Mucosa of descending colon (tissue), 3 donors: ENCODE data around the gene COBL. TPM values are rescaled to one million over a fixed set of nuclear protein-coding genes. Genes with fewer than 3 reads are reported as not detected.

Experiments
- ATAC-seq: fragments of 200-7000 bp; cut with Tn5 transposase; one replicate; pipeline ENCODE4 v1.9.1; 2020; ENCODE audit warnings: mild to moderate bottlenecking, moderate library complexity
- DNase-seq, 3 donors: peaks; one replicate each; pipeline ENCODE4 v3.0.0-alpha.2; 2020
- H3K36me3 ChIP-seq: fragments of 200-600 bp; one replicate; pipeline ENCODE4 v1.8.0; 2021; ENCODE audit warnings: low read depth, mild to moderate bottlenecking
- H3K4me1 ChIP-seq: fragments of 200-600 bp; one replicate; pipeline ENCODE4 v1.8.0; 2021; ENCODE audit warnings: low read depth, mild to moderate bottlenecking
- H3K4me3 ChIP-seq: fragments of 200-600 bp; one replicate; pipeline ENCODE4 v1.8.0; 2021; ENCODE audit warnings: mild to moderate bottlenecking
- H3K9me3 ChIP-seq: fragments of 200-600 bp; one replicate; pipeline ENCODE4 v1.8.0; 2021; ENCODE audit warnings: mild to moderate bottlenecking
- intact Hi-C, 2 donors: fragments of 100-400 bp; cut with DNase I in 1 of 2; cut with micrococcal nuclease in 1 of 2; formaldehyde crosslinking; loops; one replicate each; pipeline versions ENCODE4 v1.11.0 to v1.11.1; 2022; cut with DNase I, micrococcal nuclease
- total RNA-seq, 3 donors: library from RNA; stranded (reverse); fragmentation: NEBNext Ultra II Directional in 2 of 3; extraction: Animal tissue kit (Norgen Biotek cat#: 25700) in 2 of 3; gene quantifications; one replicate each; pipeline versions ENCODE4 v1.2.1 to v1.2.4, GENCODE V29; 2021 to 2023
- TF ChIP-seq, protein P1 (sequence below): fragments of 200-600 bp; IDR thresholded peaks from one replicate; pipeline ENCODE4 v1.8.0; 2022; ENCODE audit warnings: antibody characterized with exemption, mild to moderate bottlenecking
- donor health status: DM: no; HTN: no; CAD: no; lungs with moderate emphysema.
- donor health status: DM: no; HTN: no; CAD: no.
- donor health status: DM: no; HTN: yes; CAD: no.

COBL gene
- total RNA-seq, 3 donors from 2014 or later = 48.6 to 91.8 (median 56.6) TPM

DNA sequence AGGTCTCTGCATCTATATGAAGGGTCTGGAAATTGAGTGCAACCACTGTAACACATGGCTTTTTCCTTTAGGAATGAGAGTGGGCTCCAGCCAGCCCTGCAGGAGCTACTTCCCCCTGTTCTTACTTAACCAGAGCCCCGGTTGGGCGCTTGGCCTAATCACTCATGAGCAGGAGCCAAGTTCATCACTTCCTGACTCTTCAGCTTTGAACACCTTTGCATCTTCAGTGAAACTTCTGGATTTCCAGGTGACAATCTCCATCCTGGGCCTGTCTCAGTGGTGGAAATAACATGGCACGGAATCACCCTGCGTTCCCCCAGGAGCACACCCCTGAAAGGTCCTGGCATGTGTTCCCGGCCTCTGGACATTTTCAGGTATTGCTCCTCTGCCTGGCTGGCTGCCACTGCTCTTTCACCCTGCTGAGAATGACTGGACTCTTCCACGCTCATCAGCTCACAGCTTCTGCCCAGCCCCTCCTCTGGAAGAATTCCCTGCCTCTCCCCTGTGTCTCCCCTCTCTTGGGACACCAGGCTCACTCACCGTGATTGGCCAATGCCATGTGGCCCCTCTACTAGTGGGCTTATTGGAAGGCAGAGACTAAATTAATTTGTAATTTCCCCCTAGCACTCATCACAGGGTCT is 304.8 kb downstream of the COBL start:
- no peak for DNase-seq
- Histone ChIP-seq H3K36me3 (no peaks in the 10 kb centered on the region), H3K4me1 (no peaks in the 10 kb centered on the region), H3K9me3 (no peaks in the 10 kb centered on the region), H3K4me3 (no peak overlapping the region)
- ATAC-seq = no peak
- TF ChIP-seq, protein P1, sequence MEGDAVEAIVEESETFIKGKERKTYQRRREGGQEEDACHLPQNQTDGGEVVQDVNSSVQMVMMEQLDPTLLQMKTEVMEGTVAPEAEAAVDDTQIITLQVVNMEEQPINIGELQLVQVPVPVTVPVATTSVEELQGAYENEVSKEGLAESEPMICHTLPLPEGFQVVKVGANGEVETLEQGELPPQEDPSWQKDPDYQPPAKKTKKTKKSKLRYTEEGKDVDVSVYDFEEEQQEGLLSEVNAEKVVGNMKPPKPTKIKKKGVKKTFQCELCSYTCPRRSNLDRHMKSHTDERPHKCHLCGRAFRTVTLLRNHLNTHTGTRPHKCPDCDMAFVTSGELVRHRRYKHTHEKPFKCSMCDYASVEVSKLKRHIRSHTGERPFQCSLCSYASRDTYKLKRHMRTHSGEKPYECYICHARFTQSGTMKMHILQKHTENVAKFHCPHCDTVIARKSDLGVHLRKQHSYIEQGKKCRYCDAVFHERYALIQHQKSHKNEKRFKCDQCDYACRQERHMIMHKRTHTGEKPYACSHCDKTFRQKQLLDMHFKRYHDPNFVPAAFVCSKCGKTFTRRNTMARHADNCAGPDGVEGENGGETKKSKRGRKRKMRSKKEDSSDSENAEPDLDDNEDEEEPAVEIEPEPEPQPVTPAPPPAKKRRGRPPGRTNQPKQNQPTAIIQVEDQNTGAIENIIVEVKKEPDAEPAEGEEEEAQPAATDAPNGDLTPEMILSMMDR = no peak
- intact Hi-C loops = no loop called here

DNA sequence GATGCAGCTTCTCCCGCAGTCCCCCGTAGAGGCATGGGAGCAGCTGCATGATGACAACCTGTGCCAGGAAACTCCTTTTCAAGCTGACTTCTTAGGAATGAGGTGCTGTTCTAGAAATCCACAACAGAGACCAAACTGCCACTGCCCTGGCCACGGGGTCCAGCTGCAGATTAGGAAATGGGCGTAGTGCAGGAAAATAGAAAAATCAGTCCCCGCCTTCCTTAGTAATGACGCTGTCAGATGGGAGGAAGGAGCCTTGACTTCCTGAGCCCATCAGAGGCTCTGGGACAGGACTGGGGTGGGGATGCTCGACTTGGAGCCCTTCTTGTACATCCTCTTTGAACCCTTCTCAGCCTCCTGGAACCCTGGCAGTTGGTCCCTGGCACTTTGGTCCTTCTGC is 306.1 kb downstream of the COBL start:
- H3K9me3 ChIP-seq = no peaks in the 10 kb centered on the region
- ATAC-seq (no peak), DNase-seq (no peak)
- H3K4me1 ChIP-seq = no peaks in the 10 kb centered on the region
- H3K4me3 ChIP-seq = no peak overlapping the region
- H3K36me3 ChIP-seq = no peaks in the 10 kb centered on the region
- TF ChIP-seq, protein P1 = no peak
- intact Hi-C loops = no loop called here

- no peak for DNase-seq
- ATAC-seq = no peak
- Histone ChIP-seq H3K4me3 (no peak overlapping the region), H3K4me1 (no peaks in the 10 kb centered on the region), H3K36me3 (no peaks in the 10 kb centered on the region), H3K9me3 (no peaks in the 10 kb centered on the region)
- intact Hi-C loops = no loop called here
- TF ChIP-seq, protein P1 = no peak
Observed at GRCh38 chr7:51009716-51010496, 306.7 kb downstream of the COBL start.

- H3K36me3 ChIP-seq = no peaks in the 10 kb centered on the region
- no peak overlapping the region for H3K4me3 ChIP-seq
- no peak for DNase-seq
- no peaks in the 10 kb centered on the region for H3K4me1 ChIP-seq
- TF ChIP-seq, protein P1 = no peak
- ATAC-seq = no peak
- no peaks in the 10 kb centered on the region for H3K9me3 ChIP-seq
- intact Hi-C loops = no loop called here
Observed at GRCh38 chr7:51007551-51008505, 308.8 kb downstream of the COBL start.

- intact Hi-C loops = no loop called here
- DNase-seq (no peak), ATAC-seq (no peak)
- no peak overlapping the region for H3K4me3 ChIP-seq
- H3K4me1 ChIP-seq = no peaks in the 10 kb centered on the region
- no peaks in the 10 kb centered on the region for H3K36me3 ChIP-seq
- TF ChIP-seq, protein P1 = no peak
- H3K9me3 ChIP-seq = no peaks in the 10 kb centered on the region
Observed at GRCh38 chr7:51006483-51007235, 309.9 kb downstream of the COBL start.
